Vagina (tissue), 2 donors: Measurements from ENCODE around the gene INPP4A.

ENCODE experiments used
- CTCF ChIP-seq, 3 experiments: fragments of 450-650 bp in 2 of 3; fragments of 200-600 bp in 1 of 3; sonication (generic) in 1 of 3; IDR thresholded peaks; one replicate each; pipeline ENCODE4 v1.5.1; 2017 to 2019; ENCODE audit warnings: antibody characterized with exemption in 3 of 3, mild to moderate bottlenecking in 2 of 3, moderate library complexity in 2 of 3
- POLR2A ChIP-seq, 2 donors: fragments of 450-650 bp; IDR thresholded peaks; one replicate each; pipeline ENCODE4 v1.6.1; 2017; ENCODE audit warnings: antibody characterized with exemption in 2 of 2, mild to moderate bottlenecking in 2 of 2, moderate library complexity in 2 of 2

GRCh38 chr2:98483257-98483861 lies 38.7 kb downstream of the INPP4A start:
- TF ChIP-seq POLR2A (IDR thresholded peaks at IDR 0.05) = no peak
- TF ChIP-seq CTCF (IDR thresholded peaks at IDR 0.05) = no peak
